Spleen (tissue), 11 donors: ENCODE measurements around the gene PPP1R2B. TPM values are rescaled to one million over a fixed set of nuclear protein-coding genes. Genes with fewer than 3 reads are reported as not detected.

ENCODE experiments used
- DNase-seq: peaks from one replicate; pipeline ENCODE4 v3.0.0-alpha.2; 2020
- H3K27ac ChIP-seq, 8 donors: fragments of 200-600 bp; sonication (generic) in 7 of 8; 1 replicate in 4 of 8; 2 replicates in 4 of 8; pipeline versions ENCODE4 v1.5.0 to v1.8.0; 2016 to 2021; ENCODE audit warnings: inconsistent platforms in 4 of 8, mild to moderate bottlenecking in 4 of 8, moderate library complexity in 1 of 8
- H3K27me3 ChIP-seq, 7 donors: fragments of 200-600 bp; sonication (generic) in 6 of 7; replicated peaks in 1 of 7; 1 replicate in 4 of 7; 2 replicates in 3 of 7; pipeline versions ENCODE4 v1.5.0 to v1.8.0; 2016 to 2021; ENCODE audit warnings: inconsistent platforms in 3 of 7, mild to moderate bottlenecking in 1 of 7
- H3K36me3 ChIP-seq, 6 donors: fragments of 200-600 bp; sonication (generic) in 5 of 6; 1 replicate in 4 of 6; 2 replicates in 2 of 6; pipeline versions ENCODE4 v1.5.0 to v1.8.0; 2016 to 2021; ENCODE audit warnings: inconsistent platforms in 2 of 6
- H3K4me1 ChIP-seq, 6 donors: fragments of 200-600 bp; sonication (generic) in 5 of 6; 1 replicate in 3 of 6; 2 replicates in 3 of 6; pipeline versions ENCODE4 v1.5.0 to v1.8.0; 2016 to 2021; ENCODE audit warnings: inconsistent platforms in 3 of 6
- H3K4me3 ChIP-seq, 8 donors: fragments of 200-600 bp; sonication (generic) in 7 of 8; 1 replicate in 4 of 8; 2 replicates in 4 of 8; pipeline versions ENCODE4 v1.5.0 to v1.8.0; 2016 to 2021; ENCODE audit warnings: inconsistent platforms in 4 of 8, mild to moderate bottlenecking in 4 of 8, moderate library complexity in 2 of 8
- H3K9me3 ChIP-seq, 8 donors: fragments of 200-600 bp; sonication (generic) in 7 of 8; 1 replicate in 4 of 8; 2 replicates in 4 of 8; pipeline versions ENCODE4 v1.5.0 to v1.8.0; 2016 to 2021; ENCODE audit warnings: inconsistent platforms in 4 of 8
- CTCF ChIP-seq, 11 experiments: fragments of 200-600 bp in 7 of 11; fragments of 450-650 bp in 4 of 11; sonication (generic) in 4 of 11; IDR thresholded peaks in 8 of 11; conservative IDR thresholded peaks in 3 of 11; 1 replicate in 7 of 11; 2 replicates in 4 of 11; pipeline versions ENCODE4 v1.4.0 to v1.8.0; 2016 to 2021; ENCODE audit warnings: antibody characterized with exemption in 11 of 11, inconsistent platforms in 4 of 11, mild to moderate bottlenecking in 1 of 11
- POLR2A ChIP-seq, 3 donors: fragments of 450-650 bp; IDR thresholded peaks; one replicate each; pipeline ENCODE4 v1.5.1; 2017; ENCODE audit warnings: antibody characterized with exemption in 3 of 3, mild to moderate bottlenecking in 1 of 3
- POLR2AphosphoS5 ChIP-seq, 3 donors: sonication (generic); formaldehyde crosslinking; IDR thresholded peaks; one replicate each; pipeline ENCODE4 v1.5.1; 2017; ENCODE audit warnings: antibody characterized with exemption in 3 of 3
- WGBS, 5 donors: extraction: QIAGEN DNeasy Blood & Tissue Kit in 3 of 5; methylation state at CpG; one replicate each; pipeline versions ENCODE4 v1.1.5 to v1.1.7; 2013 to 2018; 5-methylcytosine and 5-hydroxymethylcytosine counted together
- intact Hi-C: fragments of 100-400 bp; cut with DNase I; formaldehyde crosslinking; loops from one replicate; pipeline ENCODE4 v1.15.0; 2023; ENCODE audit warnings: low total_unique reads
- polyA plus RNA-seq, 3 donors: library from polyadenylated mRNA; stranded (reverse); fragments of 200-250 nt; gene quantifications; one replicate each; pipeline ENCODE4 v1.2.1, GENCODE V29; 2013
- total RNA-seq, 7 donors: library from RNA; depleted of rRNA in 3 of 7; stranded (reverse); fragments of >200 nt in 3 of 7; fragmentation: NEBNext Ultra II Directional in 4 of 7; extraction: Animal tissue kit (Norgen Biotek cat#: 25700) in 4 of 7; gene quantifications; one replicate each; pipeline versions ENCODE4 v1.1.0 to v1.2.1, GENCODE V29; 2016 to 2021
- donor health status: healthy with polysubstance abuse.
- donor health status: DM: no; HTN: no; CAD: no; lungs with moderate emphysema.
- donor health status: DM: no; HTN: no; CAD: no.
- donor health status: Bipolar disorder and iron deficiency.
- donor health status: healthy.
- donor health status: DM: no; HTN: no; CAD: no.
- donor health status: DM: yes; HTN: yes; CAD: no.

Gene PPP1R2B
- total and polyA plus RNA-seq, 10 donors = 0.03 to 0.04 TPM; not detected in 8

- intact Hi-C loops = no loop called here
Measured at GRCh38 chr5:156824241-156824640, 25.9 kb upstream of the PPP1R2B start.

GRCh38 chr5:156824800-156825199 is 25.3 kb upstream of the PPP1R2B start:
- H3K4me1 ChIP-seq = no peaks in the 10 kb centered on the region
- TF ChIP-seq CTCF (IDR thresholded peaks at IDR 0.05 in 8 of 11, conservative IDR thresholded peaks at IDR 0.05 in 3 of 11) (peak in 2 of 11 experiments; percentile 14 to 21), POLR2A (IDR thresholded peaks at IDR 0.05) (no peak)
- DNase-seq = no peak
- no peaks in the 10 kb centered on the region for H3K27me3 ChIP-seq
- intact Hi-C loops = no loop called here
- H3K4me3 ChIP-seq = no peak overlapping the region
- H3K9me3 ChIP-seq = peaks cover 0 to 6% (median 0%) of the 10 kb centered on the region in 8 donors
- WGBS, 5 donors = 27 to 39% (median 36%) methylated on average over 2 of the region's 2 CpGs
- H3K27ac ChIP-seq = no peak overlapping the region
- no peaks in the 10 kb centered on the region for H3K36me3 ChIP-seq

More at GRCh38 chr5:156824241-156824640, 25.9 kb upstream of the PPP1R2B start:
- Histone ChIP-seq H3K4me3 (no peak overlapping the region), H3K27me3 (no peaks in the 10 kb centered on the region), H3K36me3 (no peaks in the 10 kb centered on the region), H3K27ac (no peak overlapping the region), H3K9me3 (peaks cover 0 to 6% (median 0%) of the 10 kb centered on the region in 8 donors), H3K4me1 (no peaks in the 10 kb centered on the region)
- WGBS, 5 donors = 88 to 98% (median 95%) methylated on average over 4 of the region's 4 CpGs
- DNase-seq = no peak
- TF ChIP-seq CTCF (IDR thresholded peaks at IDR 0.05 in 8 of 11, conservative IDR thresholded peaks at IDR 0.05 in 3 of 11) = no peak
- TF ChIP-seq POLR2AphosphoS5 (IDR thresholded peaks at IDR 0.05) = no peak
- TF ChIP-seq POLR2A (IDR thresholded peaks at IDR 0.05) = no peak

GRCh38 chr5:156825688-156826087 is 24.4 kb upstream of the PPP1R2B start:
- Histone ChIP-seq H3K27me3 (no peaks in the 10 kb centered on the region), H3K4me3 (no peak overlapping the region), H3K9me3 (peaks cover 0 to 6% (median 0%) of the 10 kb centered on the region in 8 donors), H3K36me3 (no peaks in the 10 kb centered on the region), H3K27ac (no peak overlapping the region), H3K4me1 (no peaks in the 10 kb centered on the region)
- no peak for TF ChIP-seq POLR2AphosphoS5 (IDR thresholded peaks at IDR 0.05)
- no peak for TF ChIP-seq CTCF (IDR thresholded peaks at IDR 0.05 in 8 of 11, conservative IDR thresholded peaks at IDR 0.05 in 3 of 11)
- TF ChIP-seq POLR2A (IDR thresholded peaks at IDR 0.05) = no peak
- no peak for DNase-seq
- 67 to 74% (median 69%) methylated on average over 3 of the region's 3 CpGs for WGBS, 5 donors
- intact Hi-C loops = no loop called here

- Histone ChIP-seq H3K36me3 (no peaks in the 10 kb centered on the region), H3K4me3 (no peak overlapping the region), H3K4me1 (no peaks in the 10 kb centered on the region), H3K9me3 (peaks cover 0 to 6% (median 0%) of the 10 kb centered on the region in 8 donors), H3K27ac (no peak overlapping the region), H3K27me3 (no peaks in the 10 kb centered on the region)
- intact Hi-C loops = no loop called here
- 55 to 67% (median 62%) methylated on average over 4 of the region's 4 CpGs for WGBS, 5 donors
- no peak for TF ChIP-seq POLR2AphosphoS5 (IDR thresholded peaks at IDR 0.05)
- TF ChIP-seq POLR2A (IDR thresholded peaks at IDR 0.05) = no peak
- no peak for TF ChIP-seq CTCF (IDR thresholded peaks at IDR 0.05 in 8 of 11, conservative IDR thresholded peaks at IDR 0.05 in 3 of 11)
- no peak for DNase-seq
Measured at GRCh38 chr5:156826150-156826549, 23.9 kb upstream of the PPP1R2B start.
